ENCODE measurements around the gene CBX5. TPM values are rescaled to one million over a fixed set of nuclear protein-coding genes. Genes with fewer than 3 reads are reported as not detected.

The CBX5 gene
- total and polyA plus RNA-seq, 9 of the 15 experiments (the other 6 are each of a cell fraction or from before 2014, with no cell fraction given): 32.6 to 102 (median 59.2) TPM

DNA sequence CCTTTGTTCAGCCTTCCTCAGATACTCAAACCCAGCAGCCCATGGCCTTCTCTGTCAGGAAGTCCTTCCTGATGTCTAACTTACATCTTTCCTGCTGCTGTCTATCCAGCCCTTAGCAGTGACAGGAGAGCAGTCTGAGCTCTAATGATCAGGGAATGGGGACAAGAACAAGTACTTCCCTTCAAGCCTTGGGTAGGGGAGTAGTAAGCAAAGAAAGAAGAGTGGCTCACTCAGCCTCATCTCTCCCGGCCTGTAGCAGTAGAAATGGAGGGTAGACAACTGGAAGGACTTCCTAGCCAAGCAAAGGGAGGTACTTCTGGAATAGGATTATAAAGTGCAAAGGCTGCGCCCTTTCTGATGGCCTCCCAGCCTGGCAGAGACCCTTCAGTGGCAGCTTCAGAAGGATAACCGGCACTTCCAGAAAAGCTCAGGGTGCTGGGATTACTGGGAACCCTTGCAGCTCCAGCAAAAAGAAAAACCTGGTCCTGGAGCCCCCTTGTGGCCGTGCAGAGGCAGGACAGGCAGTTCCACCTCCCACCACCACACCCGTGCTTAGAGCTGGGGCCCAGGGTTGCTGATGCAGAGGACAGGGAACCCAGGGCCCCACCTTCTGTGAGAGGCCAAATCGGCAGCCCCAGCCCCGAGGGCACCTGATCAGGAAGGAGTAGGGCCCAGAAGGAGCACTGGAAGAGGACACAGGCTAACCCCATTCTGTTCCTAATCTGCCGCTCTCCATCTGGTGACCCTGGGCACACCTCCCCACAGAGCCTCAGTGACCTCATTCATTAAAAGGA, 78.7 kb downstream of the CBX5 start:
- DNase-seq (ENCODE audit: extremely low read depth in 1 of 4, low spot score in 3 of 4) (peak; percentile 82 to 86 (median 84)), ATAC-seq (peak; percentile 92), FAIRE-seq (peak; percentile 77)
- Histone ChIP-seq H3K27ac (ENCODE audit: extremely low read depth, low read depth, low read length) (no peak overlapping the region), H3K36me3 (ENCODE audit: control insufficient read depth, insufficient read depth, low read length) (no peaks in the 10 kb centered on the region), H3K27me3 (ENCODE audit: control insufficient read depth in 2 of 2, insufficient read depth in 2 of 2, low read length in 2 of 2) (peaks cover 2 to 5% of the 10 kb centered on the region in 2 experiments; a peak in 2 of 5 replicates), H3K4me3 (no peak overlapping the region), H3K9ac (ENCODE audit: insufficient read depth in 1 of 2, low read depth in 2 of 2, low read length in 2 of 2) (peak overlapping the region in 1 of 2 experiments; percentile 58; a peak in 1 of 4 replicates), H3K9me3 (replicated peaks; ENCODE audit: control insufficient read depth, insufficient read depth, low read depth, low read length) (no peaks in the 10 kb centered on the region), H4K20me1 (replicated peaks; ENCODE audit: control insufficient read depth, insufficient read depth, low read length) (no peaks in the 10 kb centered on the region), H2AFZ (ENCODE audit: low read depth, low read length) (peak overlapping the region; percentile 75; the same call in 1 of the 2 replicates), H3K79me2 (ENCODE audit: control insufficient read depth, insufficient read depth, low read length) (no peaks in the 10 kb centered on the region), H3K9me1 (ENCODE audit: control insufficient read depth, insufficient read depth, low read length) (no peaks in the 10 kb centered on the region), H3K4me2 (ENCODE audit: insufficient read depth, low read length) (no peak overlapping the region), H3K4me1 (replicated peaks in 1 of 2; ENCODE audit: control insufficient read depth in 2 of 2, insufficient read depth in 2 of 2, low read length in 2 of 2) (peaks cover 28 to 31% of the 10 kb centered on the region in 2 experiments)
- BruUV-seq (replicated peaks): no TSS peak
- ChIA-PET CTCF (ENCODE audit: low intra/inter-chr PET ratio) (interaction anchor here (1.0 to 3.7 kb wide), 8 partner anchors 10 to 218 kb away, joined by 3 to 42 read pairs (median 9); partner anchors contain the start of genes HOXC10 and HOXC5), POLR2A (interaction anchor here (0.6 to 2.2 kb wide), 10 partner anchors 10 to 210 kb away, joined by 3 to 8 read pairs (median 4); partner anchors contain the start of gene HOXC9)
- WGBS (ENCODE audit: insufficient coverage, low coverage, missing lambda C conversion rate): 11% methylated on average over 8 of the region's 8 CpGs
- intact Hi-C loops (cut with micrococcal nuclease) (loop anchor here (1.0 to 10.0 kb wide), 2 partner anchors 217 to 436 kb away; no protein-coding TSS in a partner anchor), in situ Hi-C loops (cut with MboI) (loop anchor here (5.0 to 25.0 kb wide), 3 partner anchors 214 to 506 kb away; partner anchors contain the start of genes CISTR and HOXC10)
- TF ChIP-seq HNRNPLL (IDR thresholded peaks at IDR 0.05; ENCODE audit: low read depth, low read length, poor library complexity, severe bottlenecking): no peak
- TF ChIP-seq ZNF444 (CRISPR knock-in tag; IDR thresholded peaks at IDR 0.05): no peak
- no peak for TF ChIP-seq CHD4 (IDR thresholded peaks at IDR 0.05; ENCODE audit: insufficient read depth, insufficient replicate concordance, low read depth, low read length, poor library complexity, severe bottlenecking)
- TF ChIP-seq, protein P1, sequence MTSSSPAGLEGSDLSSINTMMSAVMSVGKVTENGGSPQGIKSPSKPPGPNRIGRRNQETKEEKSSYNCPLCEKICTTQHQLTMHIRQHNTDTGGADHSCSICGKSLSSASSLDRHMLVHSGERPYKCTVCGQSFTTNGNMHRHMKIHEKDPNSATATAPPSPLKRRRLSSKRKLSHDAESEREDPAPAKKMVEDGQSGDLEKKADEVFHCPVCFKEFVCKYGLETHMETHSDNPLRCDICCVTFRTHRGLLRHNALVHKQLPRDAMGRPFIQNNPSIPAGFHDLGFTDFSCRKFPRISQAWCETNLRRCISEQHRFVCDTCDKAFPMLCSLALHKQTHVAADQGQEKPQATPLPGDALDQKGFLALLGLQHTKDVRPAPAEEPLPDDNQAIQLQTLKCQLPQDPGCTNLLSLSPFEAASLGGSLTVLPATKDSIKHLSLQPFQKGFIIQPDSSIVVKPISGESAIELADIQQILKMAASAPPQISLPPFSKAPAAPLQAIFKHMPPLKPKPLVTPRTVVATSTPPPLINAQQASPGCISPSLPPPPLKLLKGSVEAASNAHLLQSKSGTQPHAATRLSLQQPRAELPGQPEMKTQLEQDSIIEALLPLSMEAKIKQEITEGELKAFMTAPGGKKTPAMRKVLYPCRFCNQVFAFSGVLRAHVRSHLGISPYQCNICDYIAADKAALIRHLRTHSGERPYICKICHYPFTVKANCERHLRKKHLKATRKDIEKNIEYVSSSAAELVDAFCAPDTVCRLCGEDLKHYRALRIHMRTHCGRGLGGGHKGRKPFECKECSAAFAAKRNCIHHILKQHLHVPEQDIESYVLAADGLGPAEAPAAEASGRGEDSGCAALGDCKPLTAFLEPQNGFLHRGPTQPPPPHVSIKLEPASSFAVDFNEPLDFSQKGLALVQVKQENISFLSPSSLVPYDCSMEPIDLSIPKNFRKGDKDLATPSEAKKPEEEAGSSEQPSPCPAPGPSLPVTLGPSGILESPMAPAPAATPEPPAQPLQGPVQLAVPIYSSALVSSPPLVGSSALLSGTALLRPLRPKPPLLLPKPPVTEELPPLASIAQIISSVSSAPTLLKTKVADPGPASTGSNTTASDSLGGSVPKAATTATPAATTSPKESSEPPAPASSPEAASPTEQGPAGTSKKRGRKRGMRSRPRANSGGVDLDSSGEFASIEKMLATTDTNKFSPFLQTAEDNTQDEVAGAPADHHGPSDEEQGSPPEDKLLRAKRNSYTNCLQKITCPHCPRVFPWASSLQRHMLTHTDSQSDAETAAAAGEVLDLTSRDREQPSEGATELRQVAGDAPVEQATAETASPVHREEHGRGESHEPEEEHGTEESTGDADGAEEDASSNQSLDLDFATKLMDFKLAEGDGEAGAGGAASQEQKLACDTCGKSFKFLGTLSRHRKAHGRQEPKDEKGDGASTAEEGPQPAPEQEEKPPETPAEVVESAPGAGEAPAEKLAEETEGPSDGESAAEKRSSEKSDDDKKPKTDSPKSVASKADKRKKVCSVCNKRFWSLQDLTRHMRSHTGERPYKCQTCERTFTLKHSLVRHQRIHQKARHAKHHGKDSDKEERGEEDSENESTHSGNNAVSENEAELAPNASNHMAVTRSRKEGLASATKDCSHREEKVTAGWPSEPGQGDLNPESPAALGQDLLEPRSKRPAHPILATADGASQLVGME (CRISPR knock-in tag; IDR thresholded peaks at IDR 0.05): no peak
- TF ChIP-seq, protein P2, sequence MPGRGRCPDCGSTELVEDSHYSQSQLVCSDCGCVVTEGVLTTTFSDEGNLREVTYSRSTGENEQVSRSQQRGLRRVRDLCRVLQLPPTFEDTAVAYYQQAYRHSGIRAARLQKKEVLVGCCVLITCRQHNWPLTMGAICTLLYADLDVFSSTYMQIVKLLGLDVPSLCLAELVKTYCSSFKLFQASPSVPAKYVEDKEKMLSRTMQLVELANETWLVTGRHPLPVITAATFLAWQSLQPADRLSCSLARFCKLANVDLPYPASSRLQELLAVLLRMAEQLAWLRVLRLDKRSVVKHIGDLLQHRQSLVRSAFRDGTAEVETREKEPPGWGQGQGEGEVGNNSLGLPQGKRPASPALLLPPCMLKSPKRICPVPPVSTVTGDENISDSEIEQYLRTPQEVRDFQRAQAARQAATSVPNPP (IDR thresholded peaks at IDR 0.05; ENCODE audit: borderline replicate concordance, insufficient read depth, insufficient read length): no peak
- TF ChIP-seq ZC3H4 (CRISPR knock-in tag; IDR thresholded peaks at IDR 0.05; ENCODE audit: borderline replicate concordance): no peak
- no peak for TF ChIP-seq KAT2B (IDR thresholded peaks at IDR 0.05; ENCODE audit: low read depth, low read length)
- no peak for TF ChIP-seq ZSCAN29 (IDR thresholded peaks at IDR 0.05)
- no peak for TF ChIP-seq GTF2E2 (tag; IDR thresholded peaks at IDR 0.05)
- no peak for TF ChIP-seq ZNF311 (CRISPR knock-in tag; IDR thresholded peaks at IDR 0.05)
- TF ChIP-seq RBM25 (IDR thresholded peaks at IDR 0.05; ENCODE audit: low read depth, low read length, severe bottlenecking): peak; percentile 81
